GM15510 (cell line): Measurements from ENCODE around the gene NCBP2.

Experiments
- POLR2A ChIP-seq: IDR thresholded peaks from 3 replicates; pipeline ENCODE4 v1.6.1; 2011; ENCODE audit warnings: borderline replicate concordance; ENCODE audit not compliant: insufficient read length; ENCODE audit errors: extremely low read depth

The NCBP2 gene

DNA sequence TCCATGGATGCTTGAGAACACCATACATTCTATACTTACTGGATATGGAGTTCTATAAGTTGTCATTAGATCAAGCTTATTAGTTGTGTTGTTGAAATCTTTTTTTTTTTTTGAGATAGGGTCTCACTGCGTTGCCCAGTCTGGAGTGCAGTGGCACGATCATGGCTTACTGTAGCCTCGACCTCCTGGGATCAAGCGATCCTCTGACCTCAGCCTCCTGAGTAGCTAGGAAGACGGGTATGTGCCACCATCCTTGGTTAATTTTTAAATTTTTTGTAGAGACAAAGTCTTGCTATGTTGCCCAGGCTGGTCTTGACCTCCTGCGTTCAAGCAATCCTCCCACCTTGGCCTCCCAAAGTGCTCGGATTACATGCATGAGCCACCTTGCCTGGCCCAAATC is 12.5 kb upstream of the NCBP2 start:
- no peak for TF ChIP-seq POLR2A

GRCh38 chr3:196951371-196951770 is 9.0 kb upstream of the NCBP2 start:
- TF ChIP-seq POLR2A, result no peak

- TF ChIP-seq POLR2A, result no peak
These were observed 7.4 kb upstream of the NCBP2 start for GRCh38 chr3:196949750-196950149.

DNA sequence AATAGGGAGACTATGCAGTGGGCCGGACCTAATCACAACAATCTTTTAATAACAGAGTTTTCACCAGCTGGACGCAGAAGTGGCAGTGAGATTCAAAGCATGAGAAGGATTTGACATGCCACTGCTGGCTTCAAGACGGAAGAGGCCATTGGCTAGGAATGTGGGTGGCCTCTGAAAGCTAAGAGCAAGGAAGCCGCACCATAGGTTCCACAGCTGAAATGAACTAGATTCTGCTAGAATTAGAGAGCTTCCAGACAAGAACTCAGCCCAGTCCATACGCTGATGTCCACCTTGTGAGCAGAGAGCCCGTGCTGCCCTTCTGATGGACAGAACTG is 6.9 kb upstream of the NCBP2 start:
- TF ChIP-seq POLR2A, result no peak

DNA sequence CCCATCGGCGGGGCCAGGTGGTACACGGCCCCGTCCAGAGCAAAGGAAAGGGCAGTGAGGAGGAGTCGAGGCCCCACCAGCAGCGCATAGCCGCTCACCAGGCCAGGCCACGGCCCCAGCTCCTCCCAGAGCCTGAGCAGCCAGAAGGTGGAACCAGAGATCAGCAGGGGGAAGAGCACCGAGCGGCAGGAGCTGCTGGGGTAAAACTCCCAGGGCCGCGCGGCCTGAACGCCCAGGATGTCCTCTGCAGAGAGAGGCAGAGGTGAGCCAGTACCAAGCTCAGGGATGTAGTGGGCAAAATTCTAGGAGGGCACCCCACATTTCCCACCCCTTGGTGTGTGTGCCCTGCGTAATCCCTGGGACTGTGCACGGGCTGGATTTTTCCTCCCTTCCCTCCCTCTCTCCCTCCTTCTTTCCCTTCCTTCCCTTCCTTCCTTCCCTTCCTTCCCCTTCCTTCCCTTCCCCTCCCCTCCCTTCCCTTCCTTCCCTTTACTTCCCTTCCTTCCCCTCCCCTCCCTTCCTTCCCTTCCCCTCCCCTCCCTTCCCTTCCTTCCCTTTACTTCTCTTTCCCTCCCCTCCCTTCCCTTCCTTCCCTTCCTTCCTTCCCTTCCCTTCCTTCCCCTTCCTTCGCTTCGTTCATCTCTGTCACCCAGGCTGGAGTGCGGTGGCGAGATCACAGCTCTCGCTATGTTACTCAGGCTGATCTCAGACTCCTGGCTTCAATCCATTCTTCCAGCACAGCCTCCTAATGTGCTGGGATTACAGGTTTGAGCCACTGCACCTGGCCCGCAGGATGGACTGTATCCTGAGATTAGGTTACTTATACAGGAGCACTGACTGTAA is 6.3 kb upstream of the NCBP2 start:
- no peak for TF ChIP-seq POLR2A

GRCh38 chr3:196947860-196948441 is 5.6 kb upstream of the NCBP2 start:
- no peak for TF ChIP-seq POLR2A

GRCh38 chr3:196947136-196947859 is 5.0 kb upstream of the NCBP2 start:
- no peak for TF ChIP-seq POLR2A

DNA sequence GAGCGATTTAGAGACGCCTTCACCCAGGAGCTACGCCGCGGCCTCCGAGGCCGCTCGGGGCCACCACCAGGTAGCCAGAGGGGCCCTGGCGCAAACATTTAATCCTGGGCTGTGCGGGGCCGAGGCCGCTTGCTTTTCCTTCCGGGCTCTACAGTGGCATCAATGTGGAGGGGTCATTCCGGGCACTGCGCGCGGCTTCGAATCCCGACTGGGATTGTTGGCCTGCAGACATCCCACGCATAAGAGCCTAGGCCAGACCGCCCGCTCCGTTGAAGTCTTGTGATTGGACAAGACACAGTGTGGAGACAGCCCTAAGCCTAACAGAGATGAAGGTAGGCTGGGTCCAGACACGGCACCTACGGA is 568 bp upstream of the NCBP2 start:
- no peak for TF ChIP-seq POLR2A

- TF ChIP-seq POLR2A, result no peak
These were observed 551 bp downstream of the NCBP2 start for GRCh38 chr3:196941729-196942225.

GRCh38 chr3:196938576-196938975 is 3.8 kb downstream of the NCBP2 start:
- no peak for TF ChIP-seq POLR2A

DNA sequence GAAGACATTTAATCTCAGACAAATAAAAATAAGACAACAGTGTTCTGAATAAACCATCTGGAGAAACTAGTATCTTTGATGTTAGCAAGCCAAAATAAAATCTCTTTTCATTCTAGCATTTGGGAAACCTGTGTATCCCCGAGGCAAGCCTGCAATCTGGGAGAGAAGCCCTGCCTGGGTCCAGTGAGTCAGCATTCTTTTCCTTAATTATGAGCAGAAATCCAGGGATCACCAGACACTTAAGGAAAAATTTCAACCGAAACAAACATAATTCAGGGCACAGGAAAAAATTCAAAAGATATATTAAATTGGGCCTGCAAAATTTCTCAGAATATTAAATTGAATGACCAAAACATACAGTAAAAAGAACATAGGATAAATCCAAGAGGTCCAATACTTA is 4.2 kb downstream of the NCBP2 start:
- no peak for TF ChIP-seq POLR2A

GRCh38 chr3:196936288-196936687 is 6.0 kb downstream of the NCBP2 start:
- TF ChIP-seq POLR2A, result no peak

DNA sequence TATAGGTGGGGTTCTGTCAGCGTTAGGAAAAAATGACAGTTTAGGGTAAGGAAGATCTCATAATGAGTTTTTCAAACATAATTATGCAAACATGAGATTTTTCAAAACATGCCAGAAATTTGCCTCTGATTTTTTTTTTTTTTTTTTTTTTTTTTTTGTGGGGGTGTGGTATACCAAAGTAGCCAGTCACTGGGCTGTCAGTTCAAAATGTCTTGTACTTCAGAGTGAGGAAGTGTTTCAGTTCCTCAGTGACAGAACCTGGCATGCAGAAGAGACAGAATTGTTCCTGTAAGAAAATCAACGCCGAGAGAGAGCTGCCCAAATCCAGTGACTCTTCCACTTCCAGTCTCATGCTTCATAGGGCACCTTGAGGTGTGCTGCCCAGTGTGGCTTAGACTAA is 9.7 kb downstream of the NCBP2 start:
- TF ChIP-seq POLR2A, result no peak

GRCh38 chr3:196931828-196932587 is 10.3 kb downstream of the NCBP2 start:
- TF ChIP-seq POLR2A, result no peak

- no peak for TF ChIP-seq POLR2A
These were observed 11.2 kb downstream of the NCBP2 start for GRCh38 chr3:196931157-196931556.
